Stimulated activated CD8-positive, alpha-beta memory T cell treated with anti-CD3 and anti-CD28 coated beads, Interleukin-7, amount 100 ng/mL, for 48 hours (primary cell): Measurements from ENCODE around the gene ARHGEF28.

Source experiments
- DNase-seq, 2 donors: peaks; one replicate each; pipeline ENCODE4 v3.0.0-alpha.2; 2020; ENCODE audit warnings: low read depth in 1 of 2; ENCODE audit errors: extremely low read depth in 1 of 2

The ARHGEF28 gene

DNA sequence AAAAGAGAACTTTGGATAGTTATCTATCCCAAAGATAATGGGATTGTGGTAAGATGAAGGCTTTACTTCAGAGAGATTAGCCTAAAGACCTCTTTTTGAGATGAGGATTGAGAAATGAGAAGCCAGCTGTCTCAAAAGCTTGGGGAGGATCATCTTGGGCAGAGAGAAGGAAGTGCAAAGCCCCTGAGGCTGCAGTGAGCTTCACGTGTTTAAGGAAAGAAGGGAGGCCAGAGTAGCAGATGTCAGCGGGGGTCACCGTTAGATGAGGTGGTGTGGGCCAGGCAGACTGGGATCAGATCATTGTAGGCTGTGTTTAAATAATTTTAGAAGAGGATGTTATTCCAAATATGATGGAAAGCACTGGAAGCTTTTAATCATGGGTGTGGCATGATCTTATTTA, 270.1 kb downstream of the ARHGEF28 start:
- no peak for DNase-seq

- DNase-seq = no peak
Measured at GRCh38 chr5:73896668-73897067, 270.7 kb downstream of the ARHGEF28 start.

- DNase-seq = no peak
Measured at GRCh38 chr5:73897893-73898292, 271.9 kb downstream of the ARHGEF28 start.

DNA sequence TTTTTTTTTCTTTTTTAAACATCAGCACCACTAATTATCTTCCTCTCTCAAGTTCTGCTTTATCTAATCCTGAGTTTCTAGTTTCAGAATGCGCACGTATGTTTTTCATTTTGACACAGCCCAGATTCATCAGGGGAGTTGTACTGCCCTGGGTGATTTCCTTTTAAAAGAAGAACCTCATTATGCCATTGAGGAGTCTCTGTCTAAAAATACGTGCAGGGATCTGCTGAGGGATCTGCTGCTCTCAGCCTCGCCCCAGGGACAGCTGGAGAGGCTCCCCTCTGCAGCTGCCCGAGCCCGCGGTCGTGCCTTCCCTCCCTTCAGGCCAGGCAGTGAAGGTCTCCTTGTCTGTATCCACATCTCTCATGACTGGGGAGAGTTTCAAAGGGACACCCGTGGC, 273.1 kb downstream of the ARHGEF28 start:
- no peak for DNase-seq

DNA sequence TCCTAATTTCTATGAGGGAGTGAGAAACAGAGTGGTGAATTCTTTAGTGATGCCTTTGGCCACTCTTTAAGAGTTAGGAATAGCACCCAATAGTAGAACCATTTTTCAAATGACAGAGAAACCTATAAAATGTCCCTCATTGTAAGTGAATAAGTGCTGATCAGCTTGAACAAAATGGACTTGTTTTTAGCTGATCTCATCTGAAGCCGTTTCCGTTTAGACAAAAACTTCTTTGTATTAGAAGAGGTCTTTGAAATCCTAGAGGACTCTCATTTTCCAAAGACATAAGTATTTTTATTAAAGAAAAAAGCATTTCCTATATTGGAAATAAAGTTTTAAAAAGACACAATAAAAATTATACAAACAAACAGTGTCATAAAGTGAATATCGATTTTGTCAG, 273.9 kb downstream of the ARHGEF28 start:
- DNase-seq = no peak

- no peak for DNase-seq
Measured at GRCh38 chr5:73900566-73900965, 274.6 kb downstream of the ARHGEF28 start.

- no peak for DNase-seq
Measured at GRCh38 chr5:73901043-73901442, 275.0 kb downstream of the ARHGEF28 start.

- no peak for DNase-seq
Measured at GRCh38 chr5:73901455-73901854, 275.5 kb downstream of the ARHGEF28 start.

DNA sequence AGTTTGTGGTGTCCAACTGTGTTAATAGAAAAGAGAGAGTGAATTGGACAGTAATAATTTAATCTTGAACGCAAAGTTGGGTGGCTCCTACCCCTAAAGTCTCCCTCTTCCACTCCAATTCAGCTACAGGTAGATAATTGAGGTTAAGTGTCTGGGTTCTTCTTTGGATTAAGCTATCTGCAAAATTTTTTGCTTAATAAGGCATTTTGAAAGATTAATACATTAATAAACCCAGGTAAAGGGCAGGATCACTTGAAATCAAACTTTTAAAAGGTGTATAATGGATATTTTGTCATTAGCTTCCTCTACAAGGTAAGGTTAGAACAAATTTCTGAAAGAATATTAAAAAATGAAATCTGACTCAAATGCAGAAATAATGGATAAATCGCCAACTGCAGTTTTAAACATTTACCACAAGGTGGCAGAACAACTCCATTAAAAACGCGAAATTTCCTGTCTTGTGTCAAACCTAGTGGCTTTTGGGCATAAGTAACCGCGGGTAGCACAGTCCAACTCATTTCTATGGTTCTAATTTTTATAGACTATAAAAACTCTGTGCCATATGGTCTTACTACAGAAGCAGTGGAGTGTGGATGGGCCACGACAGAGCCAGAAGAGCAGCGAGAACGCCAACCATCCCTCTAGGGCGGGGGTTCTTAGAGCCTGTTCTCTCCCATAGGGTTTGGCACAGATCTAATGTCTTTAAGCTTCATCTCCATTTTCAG, 276.5 kb downstream of the ARHGEF28 start:
- no peak for DNase-seq

- no peak for DNase-seq
Measured at GRCh38 chr5:73903169-73903568, 277.2 kb downstream of the ARHGEF28 start.

GRCh38 chr5:73906277-73906676, 280.3 kb downstream of the ARHGEF28 start:
- DNase-seq = no peak

GRCh38 chr5:73907164-73907563, 281.2 kb downstream of the ARHGEF28 start:
- DNase-seq = no peak

DNA sequence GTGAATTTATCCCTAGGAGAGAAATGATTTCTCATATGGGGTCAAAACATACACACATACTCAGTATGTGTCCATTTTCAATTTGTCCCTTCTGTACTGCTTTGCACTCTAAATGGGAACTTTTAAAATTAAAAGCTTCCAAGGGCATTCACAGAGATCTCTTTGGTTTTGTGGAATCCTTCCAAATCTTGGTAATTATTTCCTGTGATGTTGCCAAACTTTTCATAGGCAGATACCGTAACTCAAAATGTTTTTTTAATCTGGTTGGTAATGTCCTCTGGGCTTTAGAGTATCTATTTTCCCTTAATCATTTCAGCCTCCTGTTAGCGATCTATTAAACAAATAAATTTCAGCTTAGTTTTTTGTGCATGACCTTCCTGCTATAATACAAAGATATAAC, 282.4 kb downstream of the ARHGEF28 start:
- no peak for DNase-seq

- DNase-seq = no peak
Measured at GRCh38 chr5:73908846-73909245, 282.9 kb downstream of the ARHGEF28 start.

DNA sequence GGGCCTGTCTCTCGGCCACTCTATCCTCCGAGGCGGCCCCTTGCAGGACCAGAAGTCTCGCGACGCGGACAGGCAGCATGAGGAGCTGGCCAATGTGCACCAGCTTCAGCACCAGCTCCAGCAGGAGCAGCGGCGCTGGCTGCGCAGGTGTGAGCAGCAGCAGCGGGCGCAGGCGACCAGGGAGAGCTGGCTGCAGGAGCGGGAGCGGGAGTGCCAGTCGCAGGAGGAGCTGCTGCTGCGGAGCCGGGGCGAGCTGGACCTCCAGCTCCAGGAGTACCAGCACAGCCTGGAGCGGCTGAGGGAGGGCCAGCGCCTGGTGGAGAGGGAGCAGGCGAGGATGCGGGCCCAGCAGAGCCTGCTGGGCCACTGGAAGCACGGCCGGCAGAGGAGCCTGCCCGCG, 283.5 kb downstream of the ARHGEF28 start:
- no peak for DNase-seq

DNA sequence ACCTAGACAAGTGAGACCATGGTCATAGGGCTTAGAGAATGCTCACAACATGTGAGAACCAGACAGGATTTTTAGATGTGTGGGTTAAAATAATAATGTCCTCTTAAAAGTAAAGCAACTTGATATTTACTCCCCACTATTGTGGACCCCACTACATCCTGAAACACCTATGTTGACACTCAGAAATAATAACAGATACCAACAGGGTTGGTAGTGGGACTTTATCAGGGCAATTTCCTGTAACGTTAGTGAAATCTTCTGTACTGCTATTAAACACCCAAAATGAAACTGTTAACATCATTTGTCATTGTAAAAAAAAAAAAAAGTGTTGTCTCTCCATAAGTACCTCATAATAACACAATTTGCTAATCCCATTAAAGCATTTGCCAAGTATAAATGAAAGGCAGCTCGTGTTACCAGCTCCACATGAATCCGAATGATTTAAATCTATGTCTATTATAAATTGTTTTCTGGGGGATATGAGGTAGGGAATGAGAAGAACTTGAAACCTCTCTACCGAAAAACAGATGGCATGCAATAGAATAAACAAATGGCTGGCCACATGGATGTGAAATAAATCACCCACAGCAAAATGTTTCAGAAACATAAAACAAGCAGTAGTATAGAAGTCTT, 285.9 kb downstream of the ARHGEF28 start:
- no peak for DNase-seq

DNA sequence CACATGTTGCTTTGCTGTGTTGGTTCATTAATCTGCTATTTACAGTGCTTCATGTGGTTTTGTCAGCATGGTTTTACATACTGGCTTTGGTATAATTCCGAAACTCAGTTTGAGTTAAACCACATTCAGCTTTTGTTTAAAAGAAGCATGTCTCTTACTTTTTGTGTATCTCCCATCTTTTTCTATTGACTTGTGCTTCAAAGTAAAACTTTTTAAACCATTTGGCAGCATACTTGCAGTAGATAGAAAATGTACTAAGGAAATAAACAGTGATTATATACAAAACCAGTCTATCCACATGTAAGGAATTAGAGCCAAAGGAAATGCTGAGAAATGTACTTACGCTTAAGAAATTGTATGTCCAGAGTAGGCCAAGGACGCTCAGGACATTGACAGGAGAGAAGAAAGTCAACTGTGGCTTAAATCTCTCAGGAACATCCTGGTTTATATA, 286.9 kb downstream of the ARHGEF28 start:
- no peak for DNase-seq

- DNase-seq = no peak
Measured at GRCh38 chr5:73913971-73914370, 288.0 kb downstream of the ARHGEF28 start.

DNA sequence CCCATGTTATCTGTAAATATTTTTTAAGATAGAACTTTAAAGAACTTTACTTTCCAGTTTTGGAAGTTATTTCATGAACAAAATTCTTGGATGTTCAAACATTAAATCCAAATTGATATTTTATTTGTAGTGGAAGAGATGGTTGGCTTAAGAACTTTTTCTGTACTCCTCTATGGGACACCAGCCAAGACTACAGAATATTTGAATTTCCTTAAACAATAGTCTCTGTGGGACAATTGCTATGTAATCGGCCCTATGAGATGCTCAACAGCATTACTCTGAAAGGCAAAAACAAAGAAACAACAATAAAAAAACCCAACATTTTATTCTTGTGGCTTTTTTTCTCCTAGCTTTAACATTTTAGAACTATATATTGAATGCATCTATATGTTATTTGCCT, 289.3 kb downstream of the ARHGEF28 start:
- no peak for DNase-seq

DNA sequence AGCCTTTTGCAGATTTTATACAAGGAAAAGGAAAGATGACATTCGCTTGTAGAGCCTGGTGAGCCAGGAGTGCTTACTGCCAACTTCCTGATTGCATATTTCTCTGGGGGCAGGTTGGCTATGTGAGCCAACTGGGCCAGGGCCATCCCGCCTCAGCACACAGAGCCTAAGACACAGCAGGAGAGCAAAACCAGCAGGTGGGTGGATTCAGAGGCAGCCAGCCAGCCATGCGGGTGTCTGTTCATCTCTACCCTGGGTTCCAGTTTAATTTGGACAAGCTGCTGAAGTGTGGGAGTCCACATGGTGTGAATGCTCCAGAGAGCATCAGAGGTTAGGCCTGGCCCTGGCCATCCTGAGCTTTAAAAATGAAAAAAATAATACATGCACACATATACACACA, 291.4 kb downstream of the ARHGEF28 start:
- no peak for DNase-seq

GRCh38 chr5:73917891-73918290, 291.9 kb downstream of the ARHGEF28 start:
- DNase-seq = no peak

DNA sequence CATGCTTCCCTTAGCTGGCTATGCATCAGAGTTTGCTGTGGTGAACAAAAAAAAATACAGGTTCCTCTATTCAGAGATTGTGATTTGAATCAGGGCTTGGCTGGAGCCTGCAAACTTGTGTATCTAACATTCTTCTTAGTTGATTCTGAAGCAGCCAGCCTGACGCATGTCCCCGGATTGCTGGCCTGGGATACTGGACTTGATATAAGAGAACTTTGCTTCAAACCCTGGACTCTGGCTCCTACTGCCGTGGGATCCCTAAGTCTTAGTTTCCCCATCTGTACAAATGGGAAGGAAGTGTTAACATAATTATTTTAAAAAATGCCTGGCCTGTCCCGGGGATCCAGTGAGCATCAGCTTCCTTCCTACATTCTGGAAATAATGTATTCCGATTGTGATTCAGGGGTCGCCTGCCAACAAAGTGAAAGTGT, 292.8 kb downstream of the ARHGEF28 start:
- no peak for DNase-seq

DNA sequence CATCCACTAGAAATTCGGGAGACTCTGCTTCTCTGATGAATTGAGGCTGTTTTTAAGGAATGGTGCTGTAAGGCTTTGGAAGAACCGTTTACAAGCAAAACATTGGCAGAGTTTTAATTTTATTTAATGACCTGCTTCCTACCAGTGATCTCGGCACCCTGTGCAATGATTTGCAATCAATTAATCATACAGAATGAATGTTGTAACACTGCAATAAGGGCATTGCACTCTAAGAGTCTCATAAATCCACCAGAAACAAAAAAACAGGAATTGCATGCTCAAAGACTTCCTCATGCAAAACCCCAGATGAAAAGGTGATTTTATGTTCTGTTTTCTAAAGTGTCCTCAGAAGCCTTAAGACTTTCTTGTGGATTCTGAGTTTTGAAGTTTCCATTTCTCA, 295.7 kb downstream of the ARHGEF28 start:
- no peak for DNase-seq
